HG02840 (cell line): ENCODE measurements around the gene GIMAP8.

ENCODE experiments used
- ATAC-seq: cut with Tn5 transposase; IDR thresholded peaks from one replicate; pipeline ENCODE4 v1.9.1; 2021; ENCODE audit warnings: mild to moderate bottlenecking, moderate library complexity, moderate number of reproducible peaks; ENCODE audit not compliant: unreplicated experiment, low FRiP score

GIMAP8 gene

GRCh38 chr7:150410680-150411346, 39.6 kb upstream of the GIMAP8 start:
- no peak for ATAC-seq

GRCh38 chr7:150411606-150412005, 38.8 kb upstream of the GIMAP8 start:
- no peak for ATAC-seq

DNA sequence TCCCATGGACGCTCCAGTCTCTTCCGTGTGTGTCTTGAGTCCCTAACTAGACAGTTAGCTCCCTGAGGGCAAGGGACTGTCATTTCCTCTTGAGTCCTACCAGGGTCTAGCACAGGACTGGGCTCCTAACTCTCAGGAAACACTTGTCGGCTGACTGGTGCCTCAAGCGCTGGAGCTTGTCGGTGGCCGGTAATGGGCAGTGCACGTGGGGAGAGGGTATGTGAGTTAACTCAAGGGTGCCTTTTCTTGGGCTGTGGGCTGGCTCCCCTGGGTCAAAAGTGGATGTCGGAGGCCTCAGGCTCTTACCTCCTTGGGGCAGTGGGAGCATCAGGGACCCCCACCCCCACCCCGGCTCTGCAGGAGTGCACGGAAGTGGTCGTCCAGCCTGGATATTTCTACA, 38.4 kb upstream of the GIMAP8 start:
- no peak for ATAC-seq

GRCh38 chr7:150412518-150413488, 37.6 kb upstream of the GIMAP8 start:
- no peak for ATAC-seq

GRCh38 chr7:150413640-150414081, 36.8 kb upstream of the GIMAP8 start:
- no peak for ATAC-seq

- no peak for ATAC-seq
These were observed 35.0 kb upstream of the GIMAP8 start for GRCh38 chr7:150415161-150416153.

DNA sequence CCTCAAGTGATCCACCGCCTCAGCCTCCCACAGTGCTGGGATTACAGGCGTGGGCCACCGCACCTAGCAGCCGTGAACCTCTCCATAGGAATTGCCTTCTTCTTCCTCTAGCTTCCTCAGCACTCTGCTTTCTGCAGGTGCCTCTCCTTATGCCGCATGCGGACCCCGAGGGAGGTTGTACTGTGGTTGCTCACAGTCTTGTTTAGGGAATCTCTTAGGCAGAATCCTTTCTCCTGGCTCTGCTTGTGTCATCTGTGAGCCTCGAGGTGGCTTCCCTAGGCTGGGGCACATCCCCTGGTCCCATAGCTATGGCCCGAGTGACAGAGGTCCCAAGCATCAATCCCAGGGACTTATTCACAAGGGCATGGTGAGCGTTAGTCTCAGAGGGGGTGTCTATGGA, 33.2 kb upstream of the GIMAP8 start:
- no peak for ATAC-seq

DNA sequence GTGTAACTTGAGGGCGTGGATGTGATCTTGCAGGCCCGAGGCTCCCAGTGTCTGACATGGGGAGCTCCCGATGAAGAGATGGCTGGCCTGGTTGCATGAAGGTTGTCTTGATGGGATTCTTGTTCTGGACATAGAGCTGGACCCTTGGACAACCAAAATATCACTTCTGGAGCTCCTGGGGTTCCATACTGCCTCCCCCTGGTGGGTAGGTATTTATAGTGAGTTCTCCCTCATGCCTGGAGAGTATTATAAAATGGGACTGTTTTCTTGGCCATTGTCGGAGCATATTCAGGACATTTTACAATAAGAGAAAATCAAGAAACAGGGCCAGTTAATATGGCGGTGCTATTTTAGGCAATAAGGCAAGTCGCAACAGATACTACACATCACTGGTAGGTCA, 32.6 kb upstream of the GIMAP8 start:
- ATAC-seq = no peak

DNA sequence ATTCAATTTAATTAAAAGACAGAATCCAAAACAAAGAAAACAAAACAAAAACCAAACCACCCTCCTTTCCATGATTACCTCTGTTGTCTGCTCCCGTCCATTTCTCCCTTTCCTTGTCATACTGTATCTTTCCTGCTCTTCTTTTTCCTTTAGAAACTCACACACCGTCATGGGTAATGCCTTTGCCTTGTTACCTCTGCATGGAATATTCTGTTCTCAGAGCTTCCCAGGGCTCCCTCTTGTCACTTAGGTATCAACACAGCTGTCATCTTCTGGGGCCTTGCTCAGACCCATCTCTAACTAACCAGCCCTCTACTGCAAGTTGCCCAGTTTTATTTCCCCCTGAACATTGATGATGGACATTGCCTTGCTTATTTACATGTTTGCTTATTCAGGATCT, 30.2 kb upstream of the GIMAP8 start:
- no peak for ATAC-seq

DNA sequence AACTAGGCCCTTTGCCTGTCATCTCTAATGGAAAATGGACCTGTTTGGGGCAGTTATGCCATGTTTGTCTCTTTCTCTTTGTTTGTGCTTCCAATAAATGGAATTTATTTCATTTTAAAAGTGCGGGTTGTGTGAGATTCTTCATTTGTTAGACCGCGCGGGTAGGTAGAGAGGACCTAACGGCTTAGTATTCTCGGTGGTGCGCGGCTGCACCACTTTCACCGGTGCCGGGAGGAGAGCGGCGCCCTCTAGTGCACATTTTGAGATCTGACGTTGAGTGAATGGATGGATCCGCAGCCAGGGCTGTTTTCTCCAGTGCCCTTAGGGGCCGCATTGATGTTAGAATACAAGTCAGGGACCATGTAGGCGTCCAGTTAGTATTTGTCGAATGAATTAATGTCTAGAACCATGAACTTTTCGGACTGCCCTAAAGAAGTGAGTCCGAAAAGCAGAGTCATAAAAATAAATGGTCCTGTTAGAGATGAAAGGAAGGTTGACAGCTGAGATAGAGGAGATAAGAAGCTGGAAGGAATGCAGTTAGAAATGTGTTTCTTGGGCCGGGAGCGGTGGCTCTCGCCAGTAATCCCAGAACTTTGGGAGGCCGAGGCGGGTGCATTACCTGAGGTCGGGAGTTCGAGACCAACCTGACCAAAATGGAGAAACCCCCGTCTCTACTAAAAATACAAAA, 29.3 kb upstream of the GIMAP8 start:
- peak; percentile 84 for ATAC-seq

GRCh38 chr7:150421831-150422230, 28.6 kb upstream of the GIMAP8 start:
- ATAC-seq = no peak

GRCh38 chr7:150425670-150426069, 24.8 kb upstream of the GIMAP8 start:
- ATAC-seq = no peak

DNA sequence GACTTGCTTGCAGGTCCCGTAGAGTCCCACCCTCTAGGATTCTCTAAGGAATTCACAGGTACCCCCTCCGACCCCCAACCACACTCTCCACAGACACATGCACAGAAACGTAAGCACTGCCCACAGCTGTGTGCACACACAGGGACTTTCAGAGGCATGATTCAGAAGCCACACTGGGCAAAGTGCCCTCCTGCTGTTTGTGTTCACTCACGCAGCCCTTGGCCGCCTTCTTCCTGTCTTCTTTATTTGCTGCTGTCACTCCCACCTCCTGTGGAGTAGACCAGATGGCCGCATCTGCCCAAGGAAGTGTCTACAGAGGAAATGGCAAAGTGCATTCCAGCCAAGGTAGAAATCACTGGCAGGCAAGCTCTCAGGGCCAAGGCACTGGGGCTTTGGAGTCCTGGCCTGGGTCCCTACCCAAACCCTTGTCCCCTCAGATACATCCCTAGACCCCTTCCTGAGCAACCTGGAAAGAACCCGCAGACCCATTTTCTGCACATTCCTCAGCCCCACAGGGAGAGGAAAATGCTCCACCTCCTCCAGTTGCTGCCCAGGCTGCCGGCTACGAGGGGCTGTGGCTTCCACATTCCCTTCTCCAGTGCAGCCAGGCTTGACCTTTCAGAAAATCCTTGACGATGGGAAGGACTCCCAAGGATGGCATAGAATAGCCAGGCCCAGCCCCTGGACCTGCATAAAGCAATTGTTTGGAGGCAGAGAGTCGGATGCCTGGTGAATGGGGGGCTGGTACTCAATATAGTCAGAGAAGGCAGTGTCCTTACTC, 21.6 kb upstream of the GIMAP8 start:
- no peak for ATAC-seq

- no peak for ATAC-seq
These were observed 20.7 kb upstream of the GIMAP8 start for GRCh38 chr7:150429699-150430098.

GRCh38 chr7:150430465-150431085, 19.9 kb upstream of the GIMAP8 start:
- ATAC-seq = no peak

- ATAC-seq = no peak
These were observed 18.4 kb upstream of the GIMAP8 start for GRCh38 chr7:150431839-150432658.

DNA sequence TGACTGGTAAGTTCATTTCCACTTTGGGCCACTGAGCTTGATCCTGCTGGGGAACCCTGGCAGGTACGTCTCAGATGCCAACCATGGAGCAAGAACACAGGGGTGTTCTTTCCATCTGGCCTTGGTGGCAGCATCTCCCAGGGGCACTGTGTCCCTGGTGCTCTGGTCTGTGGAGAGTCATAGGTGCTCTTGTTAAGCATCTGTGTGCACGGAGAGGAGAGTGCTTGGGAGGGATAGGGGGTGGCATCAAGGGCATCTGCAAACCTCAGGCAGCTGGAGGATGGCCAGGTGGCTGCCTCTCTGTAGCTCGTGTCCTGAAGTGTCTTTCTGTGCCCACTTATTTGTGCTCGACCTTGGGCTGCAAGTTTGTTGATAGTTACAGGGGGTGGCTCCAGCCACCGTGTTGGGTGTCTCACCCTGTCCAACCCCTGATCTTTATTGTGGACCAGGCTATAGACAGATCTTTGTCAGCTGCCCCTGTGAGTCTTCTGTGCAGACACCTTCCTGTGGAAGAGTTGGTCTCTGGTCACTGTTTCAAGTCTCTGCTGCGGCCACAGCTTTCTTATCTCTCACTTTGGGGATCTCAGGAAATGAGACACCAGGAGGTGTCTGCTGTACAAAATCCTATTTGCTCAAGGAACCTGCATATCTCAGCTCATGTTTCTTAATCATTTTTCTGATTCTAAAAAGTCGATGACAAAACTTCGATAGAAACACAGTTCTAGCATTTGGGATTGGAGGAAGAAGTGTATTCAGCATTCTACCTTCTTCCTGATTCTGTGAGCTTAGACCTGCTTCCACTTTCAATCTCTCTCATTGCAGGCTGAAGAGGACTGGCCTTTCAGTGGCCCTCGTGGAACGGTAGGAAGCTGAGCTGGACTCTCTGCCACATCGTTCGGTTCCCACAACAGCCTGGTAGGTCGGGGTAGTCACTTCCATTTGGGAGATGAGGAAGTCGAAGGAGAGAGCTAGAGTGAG, 17.2 kb upstream of the GIMAP8 start:
- no peak for ATAC-seq
